Mucosa of gallbladder (tissue), 1 donor: ENCODE data around the gene ARHGEF2. TPM values are rescaled to one million over a fixed set of nuclear protein-coding genes. Genes with fewer than 3 reads are reported as not detected.

ENCODE experiments used
- DNase-seq: peaks from one replicate; pipeline ENCODE4 v3.0.0-alpha.2; 2020; ENCODE audit warnings: low spot score
- total RNA-seq: library from RNA; stranded (reverse); gene quantifications from one replicate; pipeline ENCODE4 v1.2.1, GENCODE V29; 2021
- donor health status: DM: no; HTN: no; CAD: no.

Gene ARHGEF2
- total RNA-seq: 142 TPM

- peak; percentile 72 for DNase-seq
These were observed at the start of gene ARHGEF2 for GRCh38 chr1:155978325-155978972. ARHGEF2 (minus strand) TSS chr1:155978547; CDS start chr1:155978427, 120 bp downstream.

- DNase-seq: no peak
These were observed 48.2 kb upstream of the ARHGEF2 start for GRCh38 chr1:156026588-156026987.

- no peak for DNase-seq
These were observed 47.5 kb upstream of the ARHGEF2 start for GRCh38 chr1:156025876-156026275.

- DNase-seq: no peak
These were observed 46.5 kb upstream of the ARHGEF2 start for GRCh38 chr1:156024801-156025200.

- no peak for DNase-seq
These were observed 43.6 kb upstream of the ARHGEF2 start for GRCh38 chr1:156021954-156022353.

GRCh38 chr1:156021093-156021428 is 42.7 kb upstream of the ARHGEF2 start:
- no peak for DNase-seq

- DNase-seq: peak; percentile 91
These were observed 42.1 kb upstream of the ARHGEF2 start, which contains the start of gene SSR2 for GRCh38 chr1:156020293-156021092. SSR2 (minus strand) TSS chr1:156020951; CDS start chr1:156020167, 784 bp downstream.

- DNase-seq: no peak
These were observed 41.6 kb upstream of the ARHGEF2 start for GRCh38 chr1:156019946-156020292.

- no peak for DNase-seq
These were observed 36.5 kb upstream of the ARHGEF2 start for GRCh38 chr1:156014829-156015228.

GRCh38 chr1:156012051-156012817 is 33.9 kb upstream of the ARHGEF2 start:
- DNase-seq: no peak

GRCh38 chr1:156009404-156009803 is 31.1 kb upstream of the ARHGEF2 start:
- DNase-seq: no peak

- DNase-seq: no peak
These were observed 28.5 kb upstream of the ARHGEF2 start for GRCh38 chr1:156006666-156007376.

- DNase-seq: peak; percentile 55
These were observed 26.7 kb upstream of the ARHGEF2 start for GRCh38 chr1:156004843-156005584.

- no peak for DNase-seq
These were observed 25.5 kb upstream of the ARHGEF2 start for GRCh38 chr1:156003923-156004188.

GRCh38 chr1:156002188-156002911 is 24.0 kb upstream of the ARHGEF2 start:
- no peak for DNase-seq

- no peak for DNase-seq
These were observed 23.4 kb upstream of the ARHGEF2 start for GRCh38 chr1:156001662-156002171.

- no peak for DNase-seq
These were observed 22.8 kb upstream of the ARHGEF2 start for GRCh38 chr1:156001021-156001661.

GRCh38 chr1:155999964-156000363 is 21.6 kb upstream of the ARHGEF2 start:
- DNase-seq: no peak

- no peak for DNase-seq
These were observed 17.8 kb upstream of the ARHGEF2 start for GRCh38 chr1:155996166-155996565.

- DNase-seq: no peak
These were observed 15.2 kb upstream of the ARHGEF2 start for GRCh38 chr1:155993595-155993994.
